Measurements from ENCODE around the gene ADSS1. TPM values are rescaled to one million over a fixed set of nuclear protein-coding genes. Genes with fewer than 3 reads are reported as not detected.

Gene ADSS1
- total and polyA plus RNA-seq, 2 experiments from 2014 or later = 3.8 to 7.6 TPM

DNA sequence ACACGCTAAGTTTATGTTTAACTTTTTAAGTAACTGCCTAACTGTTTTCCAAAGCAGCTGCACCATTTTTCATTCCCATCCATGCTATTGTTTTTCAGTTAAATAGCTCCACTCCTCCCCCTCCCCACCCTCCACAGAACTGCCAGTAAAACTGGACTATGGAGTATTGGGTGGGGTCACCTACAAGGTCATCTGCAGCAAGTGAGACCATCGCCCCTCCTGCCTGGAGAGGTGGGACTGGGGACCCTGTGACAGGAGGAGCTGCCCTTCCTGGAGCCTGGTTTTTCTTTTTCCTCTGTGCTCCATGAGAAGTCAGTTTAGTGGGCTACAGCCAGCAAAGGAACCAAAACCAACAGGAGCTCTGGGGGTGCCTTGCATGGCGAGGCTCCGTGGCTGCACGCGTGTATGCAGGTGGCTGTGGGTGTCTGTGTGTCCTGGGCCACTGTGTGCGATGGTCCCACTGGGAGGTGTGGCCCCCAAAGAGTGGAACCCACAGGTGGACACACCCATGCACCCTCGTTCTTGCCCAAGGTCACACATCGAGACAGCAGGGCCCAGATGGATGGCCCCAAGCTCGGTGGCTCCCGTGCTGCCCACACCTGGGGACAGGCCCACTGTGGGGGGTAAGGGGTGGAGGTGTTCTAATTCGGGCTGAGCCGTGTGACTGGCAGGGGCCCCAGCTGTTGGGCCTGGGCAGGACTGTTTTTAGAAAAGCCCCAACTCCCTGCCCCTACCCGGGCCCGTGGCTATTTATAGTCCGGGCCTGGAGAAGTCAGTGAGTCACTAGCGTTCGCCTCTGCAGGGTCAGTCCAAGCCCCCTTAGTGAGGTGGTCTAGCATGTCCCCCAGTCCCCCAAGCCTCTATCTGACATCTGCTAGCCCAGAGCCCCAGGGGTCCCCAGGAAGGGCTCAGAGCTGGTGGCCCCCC is 2.3 kb upstream of the ADSS1 start:
- Histone ChIP-seq H3K79me2 (no peaks in the 10 kb centered on the region), H3K27me3 (no peaks in the 10 kb centered on the region), H4K20me1 (ENCODE audit: insufficient read depth, poor library complexity, severe bottlenecking) (no peaks in the 10 kb centered on the region), H3K9me3 (ENCODE audit: low read depth) (no peaks in the 10 kb centered on the region), H3K27ac (no peak overlapping the region), H3K4me2 (no peak overlapping the region), H3K36me3 (replicated peaks; ENCODE audit: insufficient read depth, low read depth) (no peaks in the 10 kb centered on the region), H3K4me1 (ENCODE audit: insufficient read depth) (peaks cover 12% of the 10 kb centered on the region), H2AFZ (no peak overlapping the region), H3K4me3 (no peak overlapping the region), H3K9me2 (replicated peaks; ENCODE audit: insufficient read depth) (no peaks in the 10 kb centered on the region)
- 90% methylated on average over 18 of the region's 18 CpGs for WGBS (ENCODE audit: low lambda C conversion rate, missing lambda C conversion rate)
- no peak for DNase-seq (ENCODE audit: low spot score)
- TF ChIP-seq EZH2phosphoT487 (IDR thresholded peaks at IDR 0.05; ENCODE audit: low read depth, severe bottlenecking, unreplicated experiment) (no peak), EZH2 (IDR thresholded peaks at IDR 0.05; ENCODE audit: borderline replicate concordance) (no peak)
- TF ChIP-seq, protein P1, sequence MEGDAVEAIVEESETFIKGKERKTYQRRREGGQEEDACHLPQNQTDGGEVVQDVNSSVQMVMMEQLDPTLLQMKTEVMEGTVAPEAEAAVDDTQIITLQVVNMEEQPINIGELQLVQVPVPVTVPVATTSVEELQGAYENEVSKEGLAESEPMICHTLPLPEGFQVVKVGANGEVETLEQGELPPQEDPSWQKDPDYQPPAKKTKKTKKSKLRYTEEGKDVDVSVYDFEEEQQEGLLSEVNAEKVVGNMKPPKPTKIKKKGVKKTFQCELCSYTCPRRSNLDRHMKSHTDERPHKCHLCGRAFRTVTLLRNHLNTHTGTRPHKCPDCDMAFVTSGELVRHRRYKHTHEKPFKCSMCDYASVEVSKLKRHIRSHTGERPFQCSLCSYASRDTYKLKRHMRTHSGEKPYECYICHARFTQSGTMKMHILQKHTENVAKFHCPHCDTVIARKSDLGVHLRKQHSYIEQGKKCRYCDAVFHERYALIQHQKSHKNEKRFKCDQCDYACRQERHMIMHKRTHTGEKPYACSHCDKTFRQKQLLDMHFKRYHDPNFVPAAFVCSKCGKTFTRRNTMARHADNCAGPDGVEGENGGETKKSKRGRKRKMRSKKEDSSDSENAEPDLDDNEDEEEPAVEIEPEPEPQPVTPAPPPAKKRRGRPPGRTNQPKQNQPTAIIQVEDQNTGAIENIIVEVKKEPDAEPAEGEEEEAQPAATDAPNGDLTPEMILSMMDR (IDR thresholded peaks at IDR 0.05; ENCODE audit: poor library complexity) = no peak

DNA sequence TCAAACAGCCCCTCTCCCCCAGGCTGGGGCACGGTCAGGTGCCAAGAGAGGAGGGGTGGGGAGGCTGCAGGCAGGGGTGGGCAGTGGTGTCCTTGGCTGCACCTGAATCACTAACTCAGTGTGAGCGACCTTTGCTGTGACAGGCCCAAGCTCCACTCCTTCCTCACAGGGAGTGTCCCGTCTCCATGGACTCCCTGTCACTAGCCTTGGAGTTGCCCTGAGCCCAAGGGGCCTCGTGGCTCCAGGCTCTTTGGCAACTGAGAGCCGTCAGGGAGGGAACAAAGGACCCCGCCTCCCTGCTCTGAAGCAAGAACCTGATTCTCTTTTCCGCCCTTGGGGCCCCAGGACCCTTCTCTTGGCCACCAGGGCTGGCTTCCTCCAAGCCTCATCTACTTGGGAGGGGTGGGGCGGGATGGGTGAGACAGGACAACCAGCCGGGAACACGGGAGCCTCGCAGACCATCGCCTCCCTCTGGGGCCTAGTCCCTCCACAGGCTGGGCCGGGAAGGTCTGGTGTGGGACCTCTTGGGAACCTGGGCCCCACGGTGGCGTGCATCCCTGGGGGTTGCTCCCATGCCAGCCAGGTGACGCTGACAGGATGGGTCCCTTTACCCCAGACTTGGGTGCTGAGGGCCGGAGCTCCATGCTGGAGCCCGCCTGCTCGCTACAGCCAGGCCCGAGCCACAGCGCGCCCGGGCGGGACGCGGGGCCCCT is 935 bp upstream of the ADSS1 start:
- WGBS (ENCODE audit: low lambda C conversion rate, missing lambda C conversion rate) = 66% methylated on average over 23 of the region's 26 CpGs
- H3K79me2 ChIP-seq = no peaks in the 10 kb centered on the region
- no peak overlapping the region for H2AFZ ChIP-seq
- H3K4me1 ChIP-seq (ENCODE audit: insufficient read depth) = peaks cover 12% of the 10 kb centered on the region
- H3K9me3 ChIP-seq (ENCODE audit: low read depth) = no peaks in the 10 kb centered on the region
- no peaks in the 10 kb centered on the region for H3K9me2 ChIP-seq (replicated peaks; ENCODE audit: insufficient read depth)
- no peak for DNase-seq (ENCODE audit: low spot score)
- no peaks in the 10 kb centered on the region for H3K36me3 ChIP-seq (replicated peaks; ENCODE audit: insufficient read depth, low read depth)
- no peaks in the 10 kb centered on the region for H4K20me1 ChIP-seq (ENCODE audit: insufficient read depth, poor library complexity, severe bottlenecking)
- no peak overlapping the region for H3K27ac ChIP-seq
- H3K4me2 ChIP-seq = peak overlapping the region; percentile 99
- TF ChIP-seq EZH2phosphoT487 (IDR thresholded peaks at IDR 0.05; ENCODE audit: low read depth, severe bottlenecking, unreplicated experiment) (no peak), EZH2 (IDR thresholded peaks at IDR 0.05; ENCODE audit: borderline replicate concordance) (no peak)
- TF ChIP-seq, protein P1 (IDR thresholded peaks at IDR 0.05; ENCODE audit: poor library complexity) = no peak
- no peak overlapping the region for H3K4me3 ChIP-seq
- no peaks in the 10 kb centered on the region for H3K27me3 ChIP-seq

DNA sequence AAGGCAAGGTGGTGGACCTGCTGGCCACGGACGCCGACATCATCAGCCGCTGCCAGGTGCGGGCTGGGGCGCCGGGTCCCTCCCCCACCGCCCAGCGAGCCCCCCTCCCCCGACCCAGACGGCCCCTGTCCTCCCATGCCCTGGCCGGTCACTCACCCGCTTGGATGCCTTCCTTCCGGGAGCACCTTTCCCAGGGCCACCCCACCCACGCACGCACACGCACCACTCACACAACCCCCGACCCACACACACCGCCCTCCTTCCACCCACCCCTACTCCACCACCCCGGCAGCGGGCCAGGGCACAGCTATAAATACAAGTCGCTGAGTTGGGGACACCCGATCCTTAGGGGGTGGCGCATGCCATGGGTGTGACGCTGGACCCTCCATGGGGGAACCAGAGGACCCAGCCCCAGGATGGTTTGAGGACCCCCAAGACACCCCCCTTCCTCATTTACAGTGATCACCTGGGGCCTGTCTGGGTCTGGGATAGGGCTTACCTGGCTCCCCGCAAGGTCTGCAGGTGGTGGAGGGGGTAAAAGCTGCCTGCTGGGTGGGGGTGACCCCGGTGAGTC is 465 bp downstream of the ADSS1 start:
- H3K27ac ChIP-seq = no peak overlapping the region
- WGBS (ENCODE audit: low lambda C conversion rate, missing lambda C conversion rate) = 22% methylated on average over 7 of the region's 27 CpGs
- H3K4me2 ChIP-seq = peak overlapping the region; percentile 99
- peaks cover 12% of the 10 kb centered on the region for H3K4me1 ChIP-seq (ENCODE audit: insufficient read depth)
- peak overlapping the region; percentile 49 for H2AFZ ChIP-seq
- no peaks in the 10 kb centered on the region for H3K9me3 ChIP-seq (ENCODE audit: low read depth)
- H4K20me1 ChIP-seq (ENCODE audit: insufficient read depth, poor library complexity, severe bottlenecking) = no peaks in the 10 kb centered on the region
- H3K79me2 ChIP-seq = no peaks in the 10 kb centered on the region
- no peaks in the 10 kb centered on the region for H3K9me2 ChIP-seq (replicated peaks; ENCODE audit: insufficient read depth)
- H3K36me3 ChIP-seq (replicated peaks; ENCODE audit: insufficient read depth, low read depth) = no peaks in the 10 kb centered on the region
- DNase-seq (ENCODE audit: low spot score) = no peak
- H3K4me3 ChIP-seq = peak overlapping the region; percentile 82
- H3K27me3 ChIP-seq = no peaks in the 10 kb centered on the region
- TF ChIP-seq EZH2 (IDR thresholded peaks at IDR 0.05; ENCODE audit: borderline replicate concordance) = no peak
- no peak for TF ChIP-seq EZH2phosphoT487 (IDR thresholded peaks at IDR 0.05; ENCODE audit: low read depth, severe bottlenecking, unreplicated experiment)
- TF ChIP-seq, protein P1 (IDR thresholded peaks at IDR 0.05; ENCODE audit: poor library complexity) = no peak

Measured in hepatocyte (in vitro differentiated cells).